Fibroblast of skin of back (primary cell): Measurements from ENCODE around the gene PUS3.
"Not testable (repeated sequence)": the region's sequence is repeated elsewhere in the genome, so short reads cannot be mapped to it uniquely, and the experiment has no call there.

Experiments
- DNase-seq: peaks from one replicate; pipeline ENCODE4 v3.0.0-alpha.2; 2013

Gene PUS3

DNA sequence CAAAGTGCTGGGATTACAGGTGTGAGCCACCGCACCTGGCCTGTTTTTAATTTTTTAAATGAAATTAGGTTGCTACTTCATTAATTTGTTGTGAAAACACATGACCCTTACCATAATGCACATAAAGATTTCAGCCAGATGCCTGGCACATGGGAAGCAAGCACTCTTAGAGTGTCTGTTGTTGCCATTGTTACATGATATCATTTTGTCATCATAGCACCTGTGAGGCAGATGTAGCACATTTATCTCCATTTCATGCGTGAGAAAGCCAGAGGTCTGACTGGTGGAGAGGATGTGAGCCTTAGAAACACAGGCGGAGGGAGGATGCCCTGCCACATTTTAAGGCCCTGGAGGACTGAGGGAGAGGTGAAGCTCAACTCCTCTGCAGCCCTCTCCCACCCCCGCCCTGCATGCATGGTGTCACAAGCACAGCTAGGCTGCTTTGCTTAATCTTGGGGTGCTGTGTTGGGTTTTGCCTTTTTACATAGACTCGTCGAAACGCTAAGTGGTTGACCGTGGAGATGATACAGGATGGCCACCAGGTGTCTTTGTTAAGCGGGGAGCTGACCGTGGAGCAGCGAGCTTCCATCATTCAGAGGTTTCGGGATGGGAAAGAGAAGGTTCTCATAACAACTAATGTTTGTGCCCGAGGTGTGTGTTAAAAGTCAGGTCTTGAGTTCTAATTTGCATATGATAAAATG lies 15.3 kb upstream of the PUS3 start:
- DNase-seq: no peak

DNA sequence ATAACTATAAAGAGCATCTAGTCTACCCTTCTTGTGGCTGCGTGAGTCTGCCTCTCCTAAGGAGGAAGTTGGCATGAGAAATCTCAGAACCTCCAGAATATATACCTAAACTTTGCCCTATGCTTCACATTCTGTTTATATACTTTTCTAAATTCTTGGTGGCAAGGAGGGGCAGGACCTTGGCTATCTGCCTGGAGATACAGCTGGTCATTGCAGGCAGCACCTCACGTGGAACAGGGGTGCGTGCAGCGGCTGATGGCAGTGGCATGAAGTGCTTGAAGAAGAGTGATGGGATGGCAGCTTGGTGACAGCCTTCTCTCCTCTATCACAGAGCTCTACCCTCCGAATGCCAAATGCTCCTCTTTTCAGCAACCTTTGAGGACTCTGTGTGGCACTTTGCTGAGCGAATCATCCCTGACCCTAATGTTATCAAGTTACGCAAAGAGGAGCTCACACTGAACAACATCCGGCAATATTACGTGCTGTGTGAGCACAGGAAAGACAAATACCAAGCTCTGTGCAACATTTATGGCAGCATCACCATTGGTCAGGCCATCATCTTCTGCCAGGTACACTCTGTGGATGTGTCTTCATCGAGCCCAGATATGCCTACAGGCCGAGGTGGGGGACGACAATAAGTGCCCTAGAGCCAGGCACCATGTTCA lies 13.8 kb upstream of the PUS3 start:
- no peak for DNase-seq

DNA sequence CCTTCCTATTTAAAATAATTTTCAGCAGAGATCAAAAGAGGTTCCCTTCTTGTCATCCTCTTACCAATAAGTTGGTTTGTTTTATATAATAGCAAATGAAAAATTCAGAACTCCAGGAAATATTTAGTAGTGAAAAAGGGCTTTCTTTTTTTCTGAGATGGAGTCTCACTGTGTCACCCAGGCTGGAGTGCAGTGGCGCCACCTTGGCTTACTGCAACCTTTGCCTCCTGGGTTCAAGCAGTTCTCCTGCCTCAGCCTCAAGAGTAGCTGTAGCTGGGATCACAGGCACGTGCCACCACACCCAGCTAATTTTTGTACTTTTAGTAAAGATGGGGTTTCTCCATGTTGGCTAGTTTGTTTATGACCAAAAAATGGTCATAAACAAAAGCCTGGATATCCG lies 11.6 kb upstream of the PUS3 start:
- not testable (repeated sequence) for DNase-seq

DNA sequence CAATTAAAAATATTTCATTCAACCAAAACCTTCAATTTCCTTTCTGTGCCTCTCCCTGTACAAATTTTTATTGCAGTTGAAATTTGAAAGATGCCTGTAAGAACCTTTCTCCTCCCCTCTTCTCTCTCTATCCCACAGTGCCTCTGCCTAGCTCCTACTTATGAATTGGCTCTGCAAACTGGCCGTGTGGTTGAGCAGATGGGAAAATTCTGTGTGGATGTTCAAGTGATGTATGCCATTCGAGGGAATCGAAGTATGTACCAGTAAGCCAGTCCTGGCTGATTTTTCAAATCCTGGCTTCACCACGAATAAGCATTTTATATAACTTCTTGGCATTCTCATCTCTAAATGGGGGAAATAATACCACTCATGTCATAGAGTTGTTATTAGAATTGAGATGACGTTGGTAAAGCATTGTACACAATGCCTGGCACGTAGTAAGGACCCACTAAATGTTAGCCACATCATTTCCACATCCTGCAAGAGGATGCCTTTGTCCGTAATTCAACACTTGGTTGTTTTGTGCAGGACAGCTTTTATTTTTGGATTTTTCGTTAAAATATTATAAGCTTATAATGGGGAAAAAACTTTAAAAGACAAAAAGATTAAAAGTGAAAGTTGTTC lies 7.3 kb upstream of the PUS3 start:
- no peak for DNase-seq

DNA sequence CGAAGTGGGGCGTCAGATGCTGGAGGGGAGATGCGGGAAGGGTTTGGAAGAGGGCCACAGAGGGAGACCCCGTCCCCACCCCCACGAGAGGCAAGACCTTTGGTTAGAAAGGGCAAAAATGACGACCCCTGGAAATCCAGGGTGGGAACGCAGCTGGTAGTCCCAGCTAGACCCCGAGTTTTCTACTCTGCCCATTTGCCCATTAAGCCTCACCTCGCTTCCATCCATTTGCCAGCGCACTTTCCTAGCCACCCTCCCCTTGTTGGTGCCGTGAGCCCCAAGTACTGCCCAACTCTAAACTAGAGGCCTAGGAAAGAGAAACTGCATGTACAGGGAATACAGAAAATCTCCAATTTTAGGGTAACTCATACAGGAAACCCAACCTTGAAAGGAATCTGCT lies 1.7 kb upstream of the PUS3 start:
- DNase-seq: no peak

DNA sequence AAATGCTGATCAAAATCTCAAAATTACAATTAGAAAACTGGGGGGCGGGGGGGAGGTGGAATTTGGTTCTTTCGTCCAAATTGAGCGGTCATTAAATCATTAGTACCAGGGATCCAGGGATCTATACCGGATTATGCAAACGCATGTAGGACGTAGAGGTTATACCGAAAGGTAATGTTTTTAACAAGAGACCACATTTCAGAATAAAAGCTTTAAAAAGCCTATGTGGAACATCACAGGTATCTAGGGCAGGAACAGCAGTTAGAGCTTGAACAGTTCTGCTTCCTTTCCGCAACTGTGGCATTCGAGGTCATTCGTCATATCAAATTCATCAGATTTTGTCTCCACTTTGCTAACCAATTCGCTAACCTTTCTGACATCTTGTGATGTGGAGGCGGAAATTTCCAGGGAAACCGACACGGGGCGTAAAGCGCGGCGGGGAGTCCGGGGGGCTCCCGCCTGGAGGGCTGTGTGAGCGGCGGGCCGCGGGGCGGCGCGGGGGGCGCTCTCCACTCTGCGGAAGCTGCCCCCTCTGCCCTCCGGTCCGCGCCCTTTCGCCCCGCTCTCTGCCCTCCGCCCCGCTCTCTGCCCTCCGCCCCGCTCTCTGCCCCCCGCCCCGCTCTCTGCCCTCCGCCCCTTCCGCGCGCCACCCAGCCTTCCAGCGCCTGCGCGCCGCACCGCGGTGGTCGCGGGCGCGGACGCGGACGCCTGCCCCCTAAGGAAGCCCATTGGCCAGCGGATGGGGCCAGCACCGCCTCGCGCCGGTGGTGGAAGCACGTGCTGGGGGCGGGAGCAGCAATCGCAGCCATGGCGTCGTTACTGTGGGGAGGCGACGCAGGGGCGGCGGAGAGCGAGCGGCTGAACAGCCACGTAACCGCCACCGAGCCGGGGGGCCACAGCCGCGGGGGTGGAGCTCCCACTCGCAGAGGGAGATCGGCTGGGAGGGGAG lies 979 bp upstream of the PUS3 start, which contains the start of gene DDX25:
Gene DDX25 (plus strand): TSS at position 798 of the 949 bp plus-strand sequence. CDS start 10 bp downstream, at position 808.
- no peak for DNase-seq

DNA sequence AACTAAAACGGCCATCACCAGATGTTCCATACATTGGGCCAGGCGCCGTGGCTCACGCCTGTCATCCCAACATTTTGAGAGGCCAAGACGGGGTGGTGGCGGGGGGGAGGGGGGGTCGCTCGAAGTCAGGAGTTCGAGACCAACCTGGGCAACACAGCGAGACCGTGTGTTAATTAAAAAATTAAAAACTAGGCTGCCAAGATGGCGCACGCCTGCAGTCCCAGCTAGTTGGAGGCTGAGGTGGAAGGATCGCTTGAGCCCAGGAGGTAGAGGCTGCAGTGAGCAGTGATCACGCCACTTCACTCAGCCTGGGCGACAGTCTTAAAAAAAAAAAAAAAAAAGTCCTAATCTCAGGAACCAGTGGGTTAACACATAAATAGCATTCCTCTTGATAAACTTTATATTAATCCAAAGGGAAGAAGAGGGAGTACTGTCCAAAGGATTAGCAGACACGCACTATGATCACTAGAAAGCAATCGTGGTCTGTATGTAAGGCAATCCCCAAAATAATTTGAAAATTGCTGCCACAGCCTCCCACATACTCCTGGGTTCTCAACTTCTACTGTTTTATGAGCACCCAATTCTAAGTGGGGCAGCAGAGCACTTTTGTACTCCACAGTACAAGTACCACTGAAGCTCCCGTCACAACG lies 604 bp downstream of the PUS3 start:
- DNase-seq: no peak

DNA sequence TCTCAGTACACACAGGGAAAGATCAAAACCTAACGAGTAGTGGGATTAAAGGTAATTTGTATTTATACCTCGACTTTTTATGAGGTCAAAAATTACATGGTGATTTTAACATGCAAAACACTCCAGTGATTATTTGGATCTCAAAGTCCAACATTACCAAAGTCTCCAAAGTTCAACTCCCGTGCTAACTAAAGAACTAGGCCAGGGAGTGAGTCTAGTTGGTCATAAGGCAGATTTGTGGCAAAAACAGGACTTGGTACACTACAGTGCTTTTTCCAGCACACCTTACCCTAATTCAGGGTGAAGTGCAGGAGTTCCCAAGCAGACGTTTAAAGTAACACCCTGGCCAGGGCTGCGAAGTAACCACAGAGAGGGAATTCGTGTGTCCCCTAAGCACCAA lies 1.1 kb downstream of the PUS3 start:
- no peak for DNase-seq

DNA sequence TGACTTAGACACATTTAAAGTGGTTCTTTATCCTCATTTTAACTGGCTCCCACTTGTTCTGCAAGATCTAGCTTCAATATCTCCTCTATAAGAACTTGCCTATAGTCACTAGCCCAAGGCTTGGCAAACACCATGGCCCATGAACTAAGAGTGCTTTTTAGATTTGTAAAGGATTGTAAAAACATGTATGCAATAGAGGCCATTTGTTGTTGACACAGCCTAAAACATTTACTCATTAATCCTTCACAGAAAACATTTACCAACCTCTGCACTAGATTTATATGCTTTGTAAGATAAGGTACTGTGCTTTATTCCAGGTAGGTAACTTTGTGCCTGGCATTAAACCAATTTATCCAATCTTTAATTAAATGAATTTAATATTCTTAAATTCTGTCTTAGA lies 10.0 kb downstream of the PUS3 start:
- no peak for DNase-seq

DNA sequence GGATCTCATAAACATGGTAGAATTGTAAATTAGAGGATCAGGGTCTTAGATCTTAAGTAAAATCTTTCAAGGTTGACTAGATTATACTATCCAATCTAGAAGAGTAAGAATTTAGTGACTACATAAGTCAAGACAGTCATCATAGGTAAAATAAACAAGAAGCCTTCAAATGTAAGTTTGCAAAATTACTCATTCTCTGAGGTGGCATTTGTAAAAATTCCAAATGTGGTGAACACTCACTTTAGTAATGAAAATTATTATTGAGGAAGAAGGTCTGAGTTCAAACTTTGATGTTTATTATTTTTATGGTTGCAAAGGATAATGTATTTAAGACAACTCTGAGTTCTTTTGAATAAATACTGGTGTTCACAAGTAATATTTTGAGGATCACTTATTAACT lies 10.9 kb downstream of the PUS3 start:
- DNase-seq: peak; percentile 75

DNA sequence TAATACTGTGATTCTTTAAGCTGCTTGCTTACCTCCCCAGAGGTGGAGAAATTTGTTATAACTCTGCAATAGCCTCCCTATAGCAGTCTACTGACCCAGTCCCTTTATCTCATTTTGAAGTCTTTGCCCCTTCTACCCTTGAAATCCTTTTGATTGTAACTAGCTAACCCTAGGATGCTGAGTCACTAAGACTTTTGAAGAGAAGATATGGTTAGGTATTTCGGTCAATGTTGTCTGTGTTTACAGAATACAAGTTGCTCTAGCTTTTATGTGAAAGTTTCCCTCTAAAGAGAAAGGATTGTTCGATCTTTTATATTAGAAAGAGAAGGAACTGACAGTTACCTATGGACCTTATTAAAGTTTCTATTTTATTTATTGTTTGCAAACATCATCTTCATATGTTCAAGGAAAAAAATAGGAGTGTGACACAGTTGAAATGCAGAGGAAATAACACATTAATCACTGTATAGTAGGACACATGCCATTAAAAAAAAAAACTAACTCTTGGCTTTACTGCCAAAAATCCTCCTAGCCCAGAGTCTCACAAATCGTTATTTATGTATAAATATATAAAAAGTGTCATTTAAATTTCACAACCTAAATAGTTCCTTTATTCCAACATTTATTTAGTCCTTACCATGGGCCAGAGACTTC lies 12.4 kb downstream of the PUS3 start:
- DNase-seq: no peak

DNA sequence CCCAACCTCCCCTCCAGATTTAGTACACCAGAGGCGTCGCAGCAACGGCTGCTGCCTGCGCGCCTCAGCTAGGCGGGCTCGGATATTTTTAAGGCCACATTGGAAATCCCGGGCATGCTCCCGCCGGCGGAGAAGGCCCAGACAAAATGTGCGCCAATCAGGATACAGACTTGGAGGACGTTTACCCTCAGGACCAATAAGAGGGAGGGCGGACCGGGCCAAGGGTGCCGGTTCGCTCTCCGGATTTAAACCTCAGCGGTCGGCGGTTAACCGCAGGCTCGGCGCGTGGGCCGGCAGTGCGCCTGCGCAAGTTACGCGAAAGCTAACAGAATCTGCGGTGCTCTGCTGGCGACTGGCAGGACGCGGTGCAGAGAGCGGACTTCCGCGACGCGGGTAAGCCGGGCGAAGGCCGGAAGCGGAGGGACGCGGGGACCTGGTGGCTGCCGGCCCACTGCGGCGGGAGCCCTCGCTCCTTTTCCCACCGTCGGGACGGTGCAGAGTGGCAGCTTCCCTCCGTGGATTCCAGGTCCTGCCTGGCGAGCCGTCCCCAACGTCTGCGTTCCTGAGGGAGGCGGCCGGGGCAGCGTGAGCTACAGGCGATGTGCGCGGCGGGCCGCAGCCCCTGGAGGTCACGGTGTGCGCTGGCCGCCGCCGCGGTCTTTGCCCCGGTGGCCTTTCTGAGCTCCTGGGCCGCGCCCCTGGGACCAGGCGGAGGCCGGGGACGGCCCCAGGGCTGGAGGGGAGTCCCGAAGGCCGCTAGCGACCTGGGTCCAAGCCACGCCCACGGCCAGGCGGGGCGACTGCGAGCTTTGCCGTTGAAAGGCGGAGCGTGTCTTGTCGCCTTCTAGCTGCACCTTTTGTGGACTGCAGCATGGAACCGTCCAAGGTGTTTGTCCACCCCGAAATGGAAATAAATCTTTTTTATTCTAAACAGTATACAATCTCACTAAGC lies 15.4 kb downstream of the PUS3 start, which contains the start of gene HYLS1:
Gene HYLS1 (plus strand): TSS at position 296 of the 952 bp plus-strand sequence. CDS start 11,701 bp downstream, outside the sequence.
- DNase-seq: peak; percentile 97

DNA sequence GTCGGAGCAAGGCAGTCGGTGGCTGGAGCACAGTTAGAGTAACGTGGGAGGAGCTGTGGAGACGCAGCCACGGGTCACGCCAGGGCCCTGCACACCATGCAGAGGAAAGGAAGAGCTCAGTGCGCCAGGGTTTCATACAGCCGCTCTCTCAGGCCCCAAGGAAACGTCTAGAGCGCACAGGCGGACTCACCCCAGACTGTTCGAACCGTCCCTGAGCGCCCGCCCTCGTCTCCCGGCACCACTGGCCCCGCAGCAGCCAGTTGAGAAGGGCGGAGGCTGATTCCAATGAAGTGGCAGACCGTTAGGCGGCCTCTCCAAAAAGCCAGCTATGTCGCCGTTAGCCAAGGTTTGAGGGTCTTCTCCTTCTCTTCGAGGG lies 16.0 kb downstream of the PUS3 start:
- DNase-seq: no peak

DNA sequence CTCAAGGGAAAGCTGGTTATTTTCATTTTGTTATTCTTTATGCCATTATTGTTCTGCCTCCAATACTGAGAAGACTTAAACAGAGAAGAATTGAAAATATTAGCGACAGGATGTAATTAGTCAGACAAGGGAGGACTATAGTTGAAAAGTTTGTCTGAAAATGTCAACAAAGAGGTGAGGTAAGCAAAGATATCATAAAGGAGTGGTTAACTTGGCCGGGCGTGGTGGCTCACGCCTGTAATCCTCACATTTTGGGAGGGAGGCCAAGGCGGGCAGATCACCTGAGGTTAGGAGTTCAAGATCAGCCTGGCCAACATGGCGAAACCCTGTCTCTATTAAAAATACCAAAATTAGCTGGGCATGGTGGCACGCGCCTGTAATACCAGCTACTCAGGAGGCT lies 19.6 kb downstream of the PUS3 start:
- no peak for DNase-seq

DNA sequence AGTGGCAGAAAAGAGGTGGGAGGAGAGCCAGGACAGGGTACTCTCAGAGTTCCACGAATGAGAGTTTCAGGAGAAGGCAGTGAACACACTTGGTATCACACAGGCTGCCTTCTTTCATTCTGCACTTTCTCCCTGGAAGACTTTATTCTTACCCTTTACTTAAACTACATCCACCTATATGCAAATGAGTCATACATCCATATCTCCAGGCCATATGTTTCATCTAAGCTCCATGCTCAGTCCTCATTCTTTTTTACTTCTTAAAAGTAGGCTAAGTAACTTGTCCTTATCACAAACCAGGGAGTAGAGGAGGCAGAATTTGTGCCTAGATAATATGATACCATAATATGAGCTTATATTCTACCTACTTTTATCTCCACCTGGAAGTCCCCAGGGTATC lies 21.7 kb downstream of the PUS3 start:
- no peak for DNase-seq

DNA sequence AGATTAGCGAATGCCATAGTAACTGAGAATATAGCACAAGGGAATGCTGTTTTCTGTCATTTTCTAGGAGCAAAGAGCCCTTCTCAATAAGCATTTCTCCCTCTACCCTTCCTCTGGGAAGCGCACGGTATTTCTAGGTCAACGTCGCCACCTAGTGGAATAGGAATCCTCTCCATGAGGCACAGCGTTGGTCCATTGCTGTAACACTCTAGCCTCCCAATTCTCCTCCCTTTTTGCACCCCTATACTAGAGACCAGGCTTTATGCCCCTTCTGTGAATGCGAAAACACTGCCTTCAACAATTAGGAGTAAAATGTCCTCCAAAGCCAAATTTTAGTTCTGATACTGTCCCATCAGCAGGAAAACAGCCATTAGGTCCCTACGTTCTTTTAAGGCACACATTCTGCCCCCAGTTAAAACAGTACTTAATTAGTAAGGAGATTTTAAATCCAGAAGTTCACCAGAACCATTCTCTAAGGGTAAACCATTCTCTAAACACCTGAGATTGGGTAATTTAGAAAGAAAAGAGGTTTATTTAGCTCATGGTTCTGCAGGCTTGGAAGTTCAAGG lies 28.4 kb downstream of the PUS3 start:
- peak; percentile 67 for DNase-seq

DNA sequence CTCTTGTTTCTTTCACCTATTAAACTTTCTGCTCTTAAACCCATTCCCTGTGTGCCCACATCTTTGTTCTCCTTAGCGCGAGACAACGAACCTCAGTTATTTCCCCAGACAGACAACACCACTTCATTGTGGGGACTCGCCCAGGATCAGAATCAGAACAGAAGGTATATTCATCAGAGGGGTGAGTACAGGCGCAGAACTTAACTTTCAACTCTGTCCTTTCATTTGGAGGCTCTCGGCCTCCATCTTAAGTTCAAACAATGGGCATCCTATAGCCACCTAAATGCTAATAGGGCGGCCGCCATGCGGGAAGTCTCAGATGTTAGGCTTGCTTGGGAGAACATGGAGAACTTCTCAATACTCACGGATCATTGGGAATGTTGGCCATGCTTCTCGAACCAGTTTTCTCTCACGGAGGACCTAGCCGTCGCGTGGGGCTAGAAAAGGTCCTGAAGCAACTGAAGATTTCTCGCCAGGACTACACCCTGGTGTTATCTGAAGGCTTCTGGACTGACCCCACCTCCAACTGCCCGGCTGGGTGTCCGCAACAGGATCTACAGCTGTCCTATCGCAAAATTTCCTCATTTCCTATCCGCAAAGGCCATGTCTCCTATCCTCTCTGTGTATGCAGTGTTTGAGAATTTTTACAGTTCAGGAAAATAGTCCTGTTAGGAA lies 29.0 kb downstream of the PUS3 start:
- DNase-seq: no peak

DNA sequence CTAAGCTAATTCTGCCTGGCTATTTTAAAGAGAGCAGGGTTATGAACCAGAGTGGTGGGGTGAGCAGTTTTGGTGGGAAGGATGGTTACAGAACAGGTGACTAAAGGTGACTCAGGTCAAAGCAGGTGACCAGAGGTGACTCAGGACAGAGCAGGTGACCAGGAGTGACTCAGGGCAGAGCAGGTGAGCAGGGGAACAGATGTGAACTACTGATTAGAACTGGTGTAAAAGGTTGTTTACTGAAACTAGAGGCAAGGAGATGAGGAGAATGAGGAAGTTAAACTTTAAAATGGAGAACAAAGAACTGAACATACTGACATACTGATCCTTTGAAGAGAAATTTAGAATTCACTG lies 30.9 kb downstream of the PUS3 start:
- DNase-seq: no peak

DNA sequence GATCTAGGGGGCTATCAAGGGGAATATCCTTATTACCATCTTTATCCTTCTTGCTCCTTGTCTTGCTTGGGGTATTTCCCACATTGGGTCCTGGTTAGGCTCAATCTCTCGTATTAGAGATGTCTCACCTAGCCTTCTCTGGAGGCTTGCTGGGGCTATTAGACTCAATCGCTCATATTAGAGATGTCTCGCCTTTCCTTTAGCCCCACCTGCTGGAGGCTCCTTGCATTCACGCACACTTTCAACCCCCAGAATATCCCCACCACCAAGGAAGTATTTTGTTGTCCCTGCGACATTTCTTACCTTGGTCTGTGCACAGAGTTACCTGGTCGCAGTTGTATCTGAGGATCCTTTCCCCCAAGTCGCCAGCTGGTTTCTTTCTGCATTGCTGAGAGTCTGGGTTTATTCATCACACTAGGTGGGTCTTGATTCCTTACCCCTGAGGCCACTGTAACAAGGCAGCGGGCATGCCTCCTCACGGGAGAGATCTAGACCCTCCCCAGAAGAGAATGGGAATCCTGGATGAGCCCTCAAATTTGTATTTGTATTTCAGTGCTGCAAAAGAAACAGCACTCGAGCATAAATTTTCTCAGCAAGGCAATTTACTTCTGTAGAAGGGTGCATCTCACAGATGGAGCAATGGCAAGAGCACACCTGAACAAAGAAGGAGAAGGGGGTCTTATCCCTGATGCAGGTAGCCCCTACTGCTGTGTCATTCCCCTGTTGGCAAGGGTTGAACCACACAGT lies 31.4 kb downstream of the PUS3 start:
- peak; percentile 38 for DNase-seq
